ENCODE results near the gene PACRG.

DNA sequence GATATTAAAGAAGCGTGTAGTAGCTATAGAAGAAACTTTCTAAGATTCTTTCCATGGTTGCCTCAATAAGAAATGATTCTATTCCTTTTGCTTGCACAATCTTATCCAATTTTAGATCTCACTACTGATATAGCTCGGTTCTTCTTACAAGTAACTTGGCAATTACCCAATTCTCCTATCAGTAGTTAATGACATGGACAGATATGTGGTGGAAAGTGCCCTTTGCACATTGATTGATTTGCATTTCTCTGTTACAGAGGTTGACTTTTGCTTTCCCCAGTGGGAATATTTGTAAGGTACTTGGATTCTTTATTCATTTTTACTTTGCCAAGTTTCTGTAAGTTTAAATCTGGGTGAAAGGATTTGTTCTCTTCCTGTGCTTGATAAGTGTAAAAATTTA, 593.0 kb downstream of the PACRG start:
- TF ChIP-seq, protein P1, sequence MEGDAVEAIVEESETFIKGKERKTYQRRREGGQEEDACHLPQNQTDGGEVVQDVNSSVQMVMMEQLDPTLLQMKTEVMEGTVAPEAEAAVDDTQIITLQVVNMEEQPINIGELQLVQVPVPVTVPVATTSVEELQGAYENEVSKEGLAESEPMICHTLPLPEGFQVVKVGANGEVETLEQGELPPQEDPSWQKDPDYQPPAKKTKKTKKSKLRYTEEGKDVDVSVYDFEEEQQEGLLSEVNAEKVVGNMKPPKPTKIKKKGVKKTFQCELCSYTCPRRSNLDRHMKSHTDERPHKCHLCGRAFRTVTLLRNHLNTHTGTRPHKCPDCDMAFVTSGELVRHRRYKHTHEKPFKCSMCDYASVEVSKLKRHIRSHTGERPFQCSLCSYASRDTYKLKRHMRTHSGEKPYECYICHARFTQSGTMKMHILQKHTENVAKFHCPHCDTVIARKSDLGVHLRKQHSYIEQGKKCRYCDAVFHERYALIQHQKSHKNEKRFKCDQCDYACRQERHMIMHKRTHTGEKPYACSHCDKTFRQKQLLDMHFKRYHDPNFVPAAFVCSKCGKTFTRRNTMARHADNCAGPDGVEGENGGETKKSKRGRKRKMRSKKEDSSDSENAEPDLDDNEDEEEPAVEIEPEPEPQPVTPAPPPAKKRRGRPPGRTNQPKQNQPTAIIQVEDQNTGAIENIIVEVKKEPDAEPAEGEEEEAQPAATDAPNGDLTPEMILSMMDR (conservative IDR thresholded peaks at IDR 0.05; ENCODE audit: low read depth in 2 of 2): no peak
- no peak for TF ChIP-seq POLR2AphosphoS5 (IDR thresholded peaks at IDR 0.05; ENCODE audit: low read depth)
